A549 (cell line): ENCODE measurements around the gene BNIP3. TPM values are rescaled to one million over a fixed set of nuclear protein-coding genes. Genes with fewer than 3 reads are reported as not detected.
"Not testable (repeated sequence)": the region's sequence is repeated elsewhere in the genome, so short reads cannot be mapped to it uniquely, and the experiment has no call there.

Experiments used
- ATAC-seq, 2 experiments: fragments of 200-7000 bp in 1 of 2; fragments of >200 bp in 1 of 2; cut with Nextera tagmentation in 1 of 2; cut with Tn5 transposase in 1 of 2; 3 replicates each; pipeline versions ENCODE4 v1.8.0 to v1.9.1; 2018 to 2020; ENCODE audit warnings: mild to moderate bottlenecking in 1 of 2, moderate library complexity in 1 of 2
- CTCF ChIA-PET: fragments of 300-600 bp; sonication (Branson Sonifier 250); formaldehyde crosslinking; extraction: SDS; loops from one replicate; lab custom pipeline; 2021; ENCODE audit warnings: antibody characterized with exemption, inconsistent platforms; lab: Yijun Ruan, JAX
- POLR2A ChIA-PET: fragments of 350-600 bp; formaldehyde crosslinking; extraction: SDS; loops from one replicate; lab custom pipeline; 2021; ENCODE audit warnings: antibody characterized with exemption, inconsistent platforms; lab: Yijun Ruan, JAX
- DNase-seq, 2 experiments: peaks; one replicate each; pipeline versions ENCODE4 v3.0.0 to v3.0.0-alpha.2; 2011 to 2016; ENCODE audit warnings: low read depth in 1 of 2, low spot score in 1 of 2
- FAIRE-seq: peaks from 2 replicates; lab custom pipeline; 2011; peaks lifted over from hg19 to GRCh38; lab: Jason Lieb, UNC
- H3K27ac ChIP-seq, 2 experiments: fragments of >200 bp; sonication (Bioruptor Twin); formaldehyde crosslinking; 3 replicates each; pipeline ENCODE4 v1.5.1; 2016 to 2017
- H3K4me1 ChIP-seq: fragments of >200 bp; sonication (Bioruptor Twin); formaldehyde crosslinking; 3 replicates; pipeline ENCODE4 v1.6.1; 2016
- H3K4me2 ChIP-seq: fragments of >200 bp; sonication (Bioruptor Twin); formaldehyde crosslinking; 3 replicates; pipeline ENCODE4 v1.6.1; 2016
- H3K4me3 ChIP-seq: fragments of >200 bp; sonication (Bioruptor Twin); formaldehyde crosslinking; 3 replicates; pipeline ENCODE4 v1.5.1; 2016
- H3K9me3 ChIP-seq: fragments of >200 bp; sonication (Bioruptor Twin); formaldehyde crosslinking; 3 replicates; pipeline ENCODE4 v1.6.1; 2016
- BHLHE40 ChIP-seq: IDR thresholded peaks from 2 replicates; pipeline ENCODE4 v1.6.1; 2012; ENCODE audit warnings: low read depth, low read length, inconsistent platforms
- CBX2 ChIP-seq: fragments of 200-600 bp; sonication (generic); IDR thresholded peaks from 2 replicates; pipeline ENCODE4 v1.6.1; 2016; ENCODE audit warnings: low read depth, mild to moderate bottlenecking, borderline replicate concordance
- ESRRA ChIP-seq: fragments of 150-350 bp; IDR thresholded peaks from 2 replicates; pipeline ENCODE4 v1.6.1; 2014; ENCODE audit warnings: mild to moderate bottlenecking, low read length, borderline replicate concordance
- FOXS1 ChIP-seq: fragments of 250-450 bp; sonication (Bioruptor Pico); IDR thresholded peaks from 2 replicates; pipeline ENCODE4 v1.5.0; 2020; ENCODE audit warnings: mild to moderate bottlenecking, moderate library complexity
- JUN ChIP-seq, 2 experiments: fragments of >200 bp; sonication (Bioruptor Twin); formaldehyde crosslinking; IDR thresholded peaks; 2 replicates in 1 of 2; 3 replicates in 1 of 2; pipeline ENCODE4 v1.6.1; 2016 to 2017
- MAFK ChIP-seq: fragments of 450-650 bp; IDR thresholded peaks from 2 replicates; pipeline ENCODE4 v1.6.1; 2014; ENCODE audit not compliant: partially characterized antibody
- MYC ChIP-seq: IDR thresholded peaks from 2 replicates; pipeline ENCODE4 v1.6.1; 2012; ENCODE audit warnings: mild to moderate bottlenecking, inconsistent platforms, low read length, improper control_type of control experiment, borderline replicate concordance
- NFE2L2 ChIP-seq: fragments of 150-350 bp; conservative IDR thresholded peaks from 2 replicates; pipeline ENCODE4 v1.6.1; 2014; ENCODE audit warnings: low read length
- NPAS2 ChIP-seq: fragments of 250-450 bp; sonication (Bioruptor Pico); IDR thresholded peaks from 2 replicates; pipeline ENCODE4 v1.8.0; 2022; ENCODE audit warnings: mild to moderate bottlenecking, moderate library complexity, borderline replicate concordance
- NR3C1 ChIP-seq: fragments of >200 bp; sonication (Bioruptor Twin); formaldehyde crosslinking; IDR thresholded peaks from 3 replicates; pipeline ENCODE4 v1.6.1; 2017
- RAD21 ChIP-seq, 2 experiments: fragments of >200 bp in 1 of 2; sonication (Bioruptor Twin) in 1 of 2; formaldehyde crosslinking in 1 of 2; IDR thresholded peaks in 1 of 2; conservative IDR thresholded peaks in 1 of 2; 2 replicates in 1 of 2; 3 replicates in 1 of 2; pipeline ENCODE4 v1.6.1; 2012 to 2018; ENCODE audit warnings: inconsistent platforms in 1 of 2
- RCOR1 ChIP-seq: fragments of 150-350 bp; IDR thresholded peaks from 2 replicates; pipeline ENCODE4 v1.6.1; 2014; ENCODE audit warnings: antibody characterized with exemption, low read length, low read depth
- RFX5 ChIP-seq: fragments of 450-650 bp; IDR thresholded peaks from 2 replicates; pipeline ENCODE4 v1.7.1; 2014; ENCODE audit warnings: antibody characterized with exemption, mild to moderate bottlenecking, moderate library complexity
- SMC3 ChIP-seq: fragments of >200 bp; sonication (Bioruptor Twin); formaldehyde crosslinking; IDR thresholded peaks from 3 replicates; pipeline ENCODE4 v1.6.1; 2018; ENCODE audit warnings: inconsistent platforms
- ZFP36 ChIP-seq: fragments of 450-650 bp; IDR thresholded peaks from 2 replicates; pipeline ENCODE4 v1.6.1; 2014; ENCODE audit warnings: borderline replicate concordance; ENCODE audit not compliant: partially characterized antibody
- WGBS: methylation state at CpG from one replicate; pipeline ENCODE4 v1.1.6; 2017; ENCODE audit errors: missing lambda C conversion rate; 5-methylcytosine and 5-hydroxymethylcytosine counted together
- polyA plus RNA-seq, 4 experiments: library from polyadenylated mRNA; depleted of rRNA in 3 of 4; stranded (reverse); fragments of >200 nt; fragmentation: RNase III in 1 of 4; extraction: RNeasy Plus Mini Kit Qiagen cat#74134 plus additional on column Dnase treatment in 1 of 4; gene quantifications; 2 replicates in 3 of 4; 3 replicates in 1 of 4; pipeline ENCODE4 v1.2.3, GENCODE V29; 2011 to 2017
- TF ChIP-seq, protein P1 (sequence below): fragments of 450-650 bp; IDR thresholded peaks from 2 replicates; pipeline ENCODE4 v1.6.1; 2014; ENCODE audit warnings: antibody characterized with exemption
- TF ChIP-seq, protein P2 (sequence below): fragments of >200 bp; sonication (Bioruptor Twin); formaldehyde crosslinking; IDR thresholded peaks from 3 replicates; pipeline ENCODE4 v1.5.1; 2016
- TF ChIP-seq, protein P3 (sequence below): fragments of 250-450 bp; sonication (Bioruptor Pico); IDR thresholded peaks from 2 replicates; pipeline ENCODE4 v1.5.0; 2020; ENCODE audit warnings: low read depth, mild to moderate bottlenecking, moderate library complexity
- TF ChIP-seq, protein P4 (sequence below): fragments of 250-450 bp; sonication (Bioruptor Pico); IDR thresholded peaks from 2 replicates; pipeline ENCODE4 v1.5.0; 2021; ENCODE audit warnings: mild to moderate bottlenecking, moderate library complexity, borderline replicate concordance
- TF ChIP-seq, protein P5 (sequence below): IDR thresholded peaks from 2 replicates; pipeline ENCODE4 v1.6.1; 2012

The BNIP3 gene
- polyA plus RNA-seq, 2 of the 4 experiments (the other 2 are of a cell fraction): 46.9 to 51.2 TPM

DNA sequence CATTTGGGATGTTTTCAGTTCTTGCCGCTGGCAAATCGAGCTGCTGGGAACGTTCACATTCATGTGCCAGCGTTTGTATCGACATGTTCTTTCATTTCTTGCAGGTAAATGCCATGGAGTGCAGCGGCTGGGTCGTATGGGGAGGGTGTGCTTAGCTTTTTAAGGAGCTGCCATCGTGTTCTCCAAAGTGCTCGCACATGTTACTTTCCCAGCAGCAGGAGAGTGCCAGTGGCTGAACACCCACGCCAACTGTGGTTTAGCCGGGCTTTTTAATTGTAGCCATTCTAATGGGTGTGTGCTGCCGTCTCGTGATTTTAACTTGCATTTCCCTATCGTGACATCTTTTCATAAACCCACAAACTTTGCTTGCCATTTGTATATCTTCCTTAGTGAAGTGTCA is 11.6 kb upstream of the BNIP3 start (continued):
- TF ChIP-seq, protein P1, sequence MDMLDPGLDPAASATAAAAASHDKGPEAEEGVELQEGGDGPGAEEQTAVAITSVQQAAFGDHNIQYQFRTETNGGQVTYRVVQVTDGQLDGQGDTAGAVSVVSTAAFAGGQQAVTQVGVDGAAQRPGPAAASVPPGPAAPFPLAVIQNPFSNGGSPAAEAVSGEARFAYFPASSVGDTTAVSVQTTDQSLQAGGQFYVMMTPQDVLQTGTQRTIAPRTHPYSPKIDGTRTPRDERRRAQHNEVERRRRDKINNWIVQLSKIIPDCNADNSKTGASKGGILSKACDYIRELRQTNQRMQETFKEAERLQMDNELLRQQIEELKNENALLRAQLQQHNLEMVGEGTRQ: no peak

DNA sequence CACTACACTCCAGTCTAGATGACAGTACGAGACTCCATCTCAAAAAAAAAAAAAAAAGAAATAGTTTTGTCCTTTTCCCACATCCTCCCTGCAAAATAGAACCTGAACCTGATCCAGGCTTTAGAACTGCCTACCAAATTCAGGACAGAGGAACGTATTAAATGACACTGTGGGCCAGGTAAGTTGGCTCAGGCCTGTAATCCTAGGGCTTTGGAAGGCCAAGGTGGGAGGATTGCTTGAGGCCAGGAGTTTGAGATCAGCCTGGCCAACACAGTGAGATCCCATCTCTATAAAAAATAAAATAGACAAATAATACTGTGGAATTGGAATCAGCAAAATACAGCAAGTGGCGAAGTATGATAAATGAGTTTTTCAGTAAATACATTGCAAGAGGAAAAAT is 10.0 kb upstream of the BNIP3 start:
- Histone ChIP-seq H3K4me3 (no peak overlapping the region), H3K4me1 (peaks cover under 1% of the 10 kb centered on the region; the same call in 2 of the 3 replicates), H3K9me3 (no peaks in the 10 kb centered on the region), H3K27ac (no peak overlapping the region), H3K4me2 (no peak overlapping the region)
- POLR2A ChIA-PET: no interaction called here
- ATAC-seq (no peak), DNase-seq (no peak), FAIRE-seq (no peak)
- TF ChIP-seq NFE2L2 (no peak), MAFK (no peak), RFX5 (no peak), MYC (no peak), NR3C1 (no peak), FOXS1 (CRISPR knock-in tag) (no peak), ESRRA (no peak), JUN (IDR thresholded peaks at IDR 0.05) (no peak), RAD21 (conservative IDR thresholded peaks at IDR 0.05 in 1 of 2, IDR thresholded peaks at IDR 0.05 in 1 of 2) (no peak), CBX2 (no peak), ZFP36 (no peak), BHLHE40 (no peak), SMC3 (no peak), NPAS2 (CRISPR knock-in tag) (no peak), RCOR1 (no peak)
- TF ChIP-seq, protein P2, sequence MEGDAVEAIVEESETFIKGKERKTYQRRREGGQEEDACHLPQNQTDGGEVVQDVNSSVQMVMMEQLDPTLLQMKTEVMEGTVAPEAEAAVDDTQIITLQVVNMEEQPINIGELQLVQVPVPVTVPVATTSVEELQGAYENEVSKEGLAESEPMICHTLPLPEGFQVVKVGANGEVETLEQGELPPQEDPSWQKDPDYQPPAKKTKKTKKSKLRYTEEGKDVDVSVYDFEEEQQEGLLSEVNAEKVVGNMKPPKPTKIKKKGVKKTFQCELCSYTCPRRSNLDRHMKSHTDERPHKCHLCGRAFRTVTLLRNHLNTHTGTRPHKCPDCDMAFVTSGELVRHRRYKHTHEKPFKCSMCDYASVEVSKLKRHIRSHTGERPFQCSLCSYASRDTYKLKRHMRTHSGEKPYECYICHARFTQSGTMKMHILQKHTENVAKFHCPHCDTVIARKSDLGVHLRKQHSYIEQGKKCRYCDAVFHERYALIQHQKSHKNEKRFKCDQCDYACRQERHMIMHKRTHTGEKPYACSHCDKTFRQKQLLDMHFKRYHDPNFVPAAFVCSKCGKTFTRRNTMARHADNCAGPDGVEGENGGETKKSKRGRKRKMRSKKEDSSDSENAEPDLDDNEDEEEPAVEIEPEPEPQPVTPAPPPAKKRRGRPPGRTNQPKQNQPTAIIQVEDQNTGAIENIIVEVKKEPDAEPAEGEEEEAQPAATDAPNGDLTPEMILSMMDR: no peak
- TF ChIP-seq, protein P3, sequence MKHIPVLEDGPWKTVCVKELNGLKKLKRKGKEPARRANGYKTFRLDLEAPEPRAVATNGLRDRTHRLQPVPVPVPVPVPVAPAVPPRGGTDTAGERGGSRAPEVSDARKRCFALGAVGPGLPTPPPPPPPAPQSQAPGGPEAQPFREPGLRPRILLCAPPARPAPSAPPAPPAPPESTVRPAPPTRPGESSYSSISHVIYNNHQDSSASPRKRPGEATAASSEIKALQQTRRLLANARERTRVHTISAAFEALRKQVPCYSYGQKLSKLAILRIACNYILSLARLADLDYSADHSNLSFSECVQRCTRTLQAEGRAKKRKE (CRISPR knock-in tag): no peak
- TF ChIP-seq, protein P4, sequence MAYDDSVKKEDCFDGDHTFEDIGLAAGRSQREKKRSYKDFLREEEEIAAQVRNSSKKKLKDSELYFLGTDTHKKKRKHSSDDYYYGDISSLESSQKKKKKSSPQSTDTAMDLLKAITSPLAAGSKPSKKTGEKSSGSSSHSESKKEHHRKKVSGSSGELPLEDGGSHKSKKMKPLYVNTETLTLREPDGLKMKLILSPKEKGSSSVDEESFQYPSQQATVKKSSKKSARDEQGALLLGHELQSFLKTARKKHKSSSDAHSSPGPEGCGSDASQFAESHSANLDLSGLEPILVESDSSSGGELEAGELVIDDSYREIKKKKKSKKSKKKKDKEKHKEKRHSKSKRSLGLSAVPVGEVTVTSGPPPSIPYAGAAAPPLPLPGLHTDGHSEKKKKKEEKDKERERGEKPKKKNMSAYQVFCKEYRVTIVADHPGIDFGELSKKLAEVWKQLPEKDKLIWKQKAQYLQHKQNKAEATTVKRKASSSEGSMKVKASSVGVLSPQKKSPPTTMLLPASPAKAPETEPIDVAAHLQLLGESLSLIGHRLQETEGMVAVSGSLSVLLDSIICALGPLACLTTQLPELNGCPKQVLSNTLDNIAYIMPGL: no peak
- TF ChIP-seq, protein P5, sequence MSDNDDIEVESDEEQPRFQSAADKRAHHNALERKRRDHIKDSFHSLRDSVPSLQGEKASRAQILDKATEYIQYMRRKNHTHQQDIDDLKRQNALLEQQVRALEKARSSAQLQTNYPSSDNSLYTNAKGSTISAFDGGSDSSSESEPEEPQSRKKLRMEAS: no peak
- CTCF ChIA-PET: interaction anchor here (1.3 to 1.4 kb wide), 2 partner anchors 31 to 81 kb away, joined by 4 to 7 read pairs; no protein-coding TSS in a partner anchor
- WGBS: 71% methylated on average over 3 of the region's 3 CpGs

DNA sequence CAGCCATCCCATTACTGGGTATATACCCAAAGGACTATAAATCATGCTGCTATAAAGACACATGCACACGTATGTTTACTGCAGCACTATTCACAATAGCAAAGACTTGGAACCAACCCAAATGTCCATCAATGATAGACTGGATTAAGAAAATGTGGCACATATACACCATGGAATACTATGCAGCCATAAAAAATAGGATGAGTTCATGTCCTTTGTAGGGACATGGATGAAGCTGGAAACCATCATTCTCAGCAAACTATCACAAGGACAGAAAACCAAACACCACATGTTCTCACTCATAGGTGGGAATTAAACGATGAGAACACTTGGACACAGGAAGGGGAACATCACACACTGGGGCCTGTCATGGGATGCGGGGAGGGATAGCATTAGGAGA is 6.1 kb upstream of the BNIP3 start:
- FAIRE-seq, H3K27ac ChIP-seq, H3K4me3 ChIP-seq, ATAC-seq, H3K9me3 ChIP-seq, H3K4me1 ChIP-seq, CTCF ChIA-PET, H3K4me2 ChIP-seq, POLR2A ChIA-PET, DNase-seq: not testable (repeated sequence)
- WGBS: 88% methylated on average over 3 of the region's 3 CpGs

DNA sequence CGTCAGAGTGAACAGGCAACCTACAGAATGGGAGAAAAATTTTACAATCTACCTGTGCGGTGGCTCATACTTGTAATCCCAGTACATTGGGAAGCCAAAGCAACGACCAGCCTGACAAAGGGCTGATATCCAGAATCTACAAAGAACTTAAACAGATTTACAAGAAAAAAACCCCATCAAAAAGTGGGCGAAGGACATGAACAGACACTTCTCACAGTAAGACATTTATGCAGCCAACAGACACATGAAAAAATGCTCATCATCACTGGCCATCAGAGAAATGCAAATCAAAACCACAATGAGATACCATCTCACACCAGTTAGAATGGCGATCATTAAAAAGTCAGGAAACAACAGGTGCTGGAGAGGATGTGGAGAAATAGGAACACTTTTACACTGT is 5.6 kb upstream of the BNIP3 start:
- CTCF ChIA-PET: interaction anchor here (4.8 kb wide), 1 partner anchor 35 kb away, joined by 21 read pairs; no protein-coding TSS in a partner anchor
- DNase-seq, FAIRE-seq, H3K9me3 ChIP-seq, H3K4me2 ChIP-seq, H3K4me3 ChIP-seq, H3K27ac ChIP-seq, ATAC-seq, POLR2A ChIA-PET: not testable (repeated sequence)
- WGBS: 73% methylated on average over 5 of the region's 5 CpGs
- H3K4me1 ChIP-seq: peaks cover 11% of the 10 kb centered on the region; the same call in 1 of the 3 replicates
